K562 (cell line): ENCODE results near the gene HNF4A.

Experiments
- FOS ChIP-seq: IDR thresholded peaks from 3 replicates; pipeline ENCODE4 v1.6.1; 2011; ENCODE audit not compliant: insufficient read length; ENCODE audit errors: extremely low read depth
- RAD51 ChIP-seq: fragments of 450-650 bp; IDR thresholded peaks from 2 replicates; pipeline ENCODE4 v1.7.1; 2016; ENCODE audit warnings: low read depth, mild to moderate bottlenecking, borderline replicate concordance
- TBL1XR1 ChIP-seq, 2 experiments: IDR thresholded peaks; 2 replicates each; pipeline ENCODE4 v1.6.1; 2012; ENCODE audit warnings: improper control_type of control experiment in 2 of 2, low read length in 2 of 2, mild to moderate bottlenecking in 1 of 2
- ZKSCAN1 ChIP-seq: fragments of 150-350 bp; IDR thresholded peaks from 2 replicates; pipeline ENCODE4 v1.6.1; 2016; ENCODE audit warnings: low read depth, low read length
- ZNF134 ChIP-seq: fragments of 250-450 bp; sonication (Bioruptor Pico); conservative IDR thresholded peaks from 2 replicates; pipeline ENCODE4 v1.4.0; 2020

DNA sequence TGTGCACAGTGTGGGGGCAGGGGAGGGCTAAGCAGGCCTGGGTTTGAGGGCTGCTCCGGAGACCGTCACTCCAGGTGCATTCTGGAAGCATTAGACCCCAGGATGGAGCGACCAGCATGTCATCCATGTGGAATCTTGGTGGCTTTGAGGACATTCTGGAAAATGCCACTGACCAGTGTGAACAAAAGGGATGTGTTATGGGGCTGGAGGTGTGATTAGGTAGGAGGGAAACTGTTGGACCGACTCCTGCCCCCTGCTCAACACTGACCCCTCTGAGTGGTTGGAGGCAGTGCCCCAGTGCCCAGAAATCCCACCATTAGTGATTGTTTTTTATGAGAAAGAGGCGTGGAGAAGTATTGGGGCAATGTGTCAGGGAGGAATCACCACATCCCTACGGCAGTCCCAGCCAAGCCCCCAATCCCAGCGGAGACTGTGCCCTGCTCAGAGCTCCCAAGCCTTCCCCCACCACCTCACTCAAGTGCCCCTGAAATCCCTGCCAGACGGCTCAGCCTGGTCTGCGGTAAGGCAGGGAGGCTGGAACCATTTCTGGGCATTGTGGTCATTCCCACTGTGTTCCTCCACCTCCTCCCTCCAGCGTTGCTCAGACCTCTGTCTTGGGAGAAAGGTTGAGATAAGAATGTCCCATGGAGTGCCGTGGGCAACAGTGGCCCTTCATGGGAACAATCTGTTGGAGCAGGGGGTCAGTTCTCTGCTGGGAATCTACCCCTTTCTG, 76.2 kb downstream of the HNF4A start:
- TF ChIP-seq TBL1XR1 (IDR thresholded peaks at IDR 0.05; ENCODE audit: low read length in 2 of 2) (no peak), FOS (no peak), ZNF134 (CRISPR knock-in tag) (no peak), ZKSCAN1 (no peak), RAD51 (no peak)
